GM19395 (cell line): ENCODE measurements around the gene ODC1.
"Not testable (repeated sequence)": the region's sequence is repeated elsewhere in the genome, so short reads cannot be mapped to it uniquely, and the experiment has no call there.

Experiments
- ATAC-seq: cut with Tn5 transposase; IDR thresholded peaks from one replicate; pipeline ENCODE4 v1.9.1; 2021; ENCODE audit warnings: mild to moderate bottlenecking, moderate library complexity; ENCODE audit not compliant: unreplicated experiment

ODC1 gene

GRCh38 chr2:10453905-10454298 lies 5.8 kb upstream of the ODC1 start:
- no peak for ATAC-seq

GRCh38 chr2:10452956-10453904 lies 5.1 kb upstream of the ODC1 start:
- no peak for ATAC-seq

- no peak for ATAC-seq
These were observed 4.2 kb upstream of the ODC1 start for GRCh38 chr2:10452312-10452711.

- ATAC-seq: no peak
These were observed 3.7 kb upstream of the ODC1 start for GRCh38 chr2:10451819-10452218.

GRCh38 chr2:10449838-10450691 lies 1.9 kb upstream of the ODC1 start:
- ATAC-seq: no peak

GRCh38 chr2:10449486-10449831 lies 1.3 kb upstream of the ODC1 start:
- no peak for ATAC-seq

- ATAC-seq: peak; percentile 68
These were observed 704 bp upstream of the ODC1 start for GRCh38 chr2:10448576-10449485.

GRCh38 chr2:10447300-10447894 lies 730 bp downstream of the ODC1 start:
- peak; percentile 43 for ATAC-seq

- ATAC-seq: no peak
These were observed 1.5 kb downstream of the ODC1 start for GRCh38 chr2:10446631-10447030.

- no peak for ATAC-seq
These were observed 3.7 kb downstream of the ODC1 start for GRCh38 chr2:10444463-10444862.

GRCh38 chr2:10442469-10443126 lies 5.5 kb downstream of the ODC1 start:
- not testable (repeated sequence) for ATAC-seq

GRCh38 chr2:10441948-10442347 lies 6.2 kb downstream of the ODC1 start:
- ATAC-seq: no peak

- no peak for ATAC-seq
These were observed 7.4 kb downstream of the ODC1 start for GRCh38 chr2:10440736-10441135.

GRCh38 chr2:10439971-10440370 lies 8.2 kb downstream of the ODC1 start:
- ATAC-seq: no peak

- ATAC-seq: no peak
These were observed 8.8 kb downstream of the ODC1 start for GRCh38 chr2:10439185-10439879.

GRCh38 chr2:10438688-10439087 lies 9.4 kb downstream of the ODC1 start:
- ATAC-seq: no peak

- no peak for ATAC-seq
These were observed 10.3 kb downstream of the ODC1 start for GRCh38 chr2:10437806-10438205.

- ATAC-seq: no peak
These were observed 11.5 kb downstream of the ODC1 start for GRCh38 chr2:10436583-10437110.

- no peak for ATAC-seq
These were observed 12.3 kb downstream of the ODC1 start for GRCh38 chr2:10435820-10436204.
